Panc1 (cell line): ENCODE data around the gene ACACB. TPM values are rescaled to one million over a fixed set of nuclear protein-coding genes. Genes with fewer than 3 reads are reported as not detected.

Source experiments
- ATAC-seq: fragments of 200-7000 bp; cut with Tn5 transposase; 2 replicates; pipeline ENCODE4 v1.9.1; 2020; ENCODE audit warnings: mild to moderate bottlenecking, moderate library complexity
- BruUV-seq: library from RNA; stranded (reverse); fragments of 400-500 nt; replicated peaks from 2 replicates; lab custom pipeline; 2021; lab: Mats Ljungman, UMichigan
- CTCF ChIA-PET: fragments of 300-600 bp; sonication (Branson Sonifier 250); formaldehyde crosslinking; loops from one replicate; lab custom pipeline; 2022; ENCODE audit warnings: antibody characterized with exemption; lab: Charles Lee
- POLR2A ChIA-PET: fragments of 300-600 bp; sonication (Branson Sonifier 250); formaldehyde crosslinking; loops from one replicate; lab custom pipeline; 2022; ENCODE audit warnings: antibody characterized with exemption; lab: Charles Lee
- DNase-seq: peaks from one replicate; pipeline ENCODE4 v3.0.0-alpha.2; 2010; ENCODE audit warnings: low read depth, low spot score
- H3K27ac ChIP-seq: 2 replicates; pipeline ENCODE4 v1.5.1; 2011; ENCODE audit warnings: mild to moderate bottlenecking, low read length, inconsistent platforms
- H3K27me3 ChIP-seq: fragments of 200-500 bp; sonication (Bioruptor generic); 2 replicates; pipeline ENCODE4 v1.6.0; 2014; ENCODE audit warnings: low read length, inconsistent platforms; ENCODE audit not compliant: control insufficient read depth, insufficient read depth
- H3K36me3 ChIP-seq: fragments of 200-500 bp; sonication (Bioruptor generic); 2 replicates; pipeline ENCODE4 v1.5.1; 2014; ENCODE audit warnings: inconsistent platforms, mild to moderate bottlenecking, low read length, moderate library complexity; ENCODE audit not compliant: control insufficient read depth, insufficient read depth
- H3K4me1 ChIP-seq: 2 replicates; pipeline ENCODE4 v1.5.1; 2011; ENCODE audit warnings: inconsistent platforms, mild to moderate bottlenecking, low read length, moderate library complexity; ENCODE audit not compliant: control insufficient read depth, insufficient read depth
- H3K4me3 ChIP-seq, 2 experiments: 2 replicates each; pipeline ENCODE4 v1.5.1; 2011 to 2012; ENCODE audit warnings: low read depth in 2 of 2, low read length in 2 of 2, mild to moderate bottlenecking in 2 of 2, inconsistent platforms in 1 of 2, moderate library complexity in 1 of 2
- H3K9me3 ChIP-seq: fragments of 200-500 bp; sonication (Bioruptor generic); 2 replicates; pipeline ENCODE4 v1.5.1; 2014; ENCODE audit warnings: low read depth, mild to moderate bottlenecking, inconsistent platforms, low read length, moderate library complexity; ENCODE audit not compliant: control insufficient read depth, insufficient read depth
- CTCF ChIP-seq: fragments of 450-650 bp; IDR thresholded peaks from 2 replicates; pipeline ENCODE4 v1.5.1; 2017; ENCODE audit warnings: mild to moderate bottlenecking
- POLR2AphosphoS5 ChIP-seq: IDR thresholded peaks from 2 replicates; pipeline ENCODE4 v1.6.1; 2012; ENCODE audit warnings: mild to moderate bottlenecking, low read depth, low read length, moderate library complexity
- REST ChIP-seq, 2 experiments: IDR thresholded peaks; 2 replicates each; pipeline ENCODE4 v1.6.1; 2011 to 2012; ENCODE audit warnings: low read depth in 2 of 2, control low read depth in 1 of 2, low read length in 1 of 2, mild to moderate bottlenecking in 1 of 2, moderate library complexity in 1 of 2; ENCODE audit not compliant: insufficient read depth in 1 of 2
- SIN3A ChIP-seq: IDR thresholded peaks from 2 replicates; pipeline ENCODE4 v1.6.1; 2012; ENCODE audit warnings: low read depth, mild to moderate bottlenecking, low read length, moderate library complexity, borderline replicate concordance; ENCODE audit not compliant: insufficient read depth
- TCF7L2 ChIP-seq: IDR thresholded peaks from 2 replicates; pipeline ENCODE4 v1.6.1; 2011; ENCODE audit warnings: mild to moderate bottlenecking, low read depth, low read length, inconsistent platforms
- in situ Hi-C: cut with HindIII; loops from 2 replicates; pipeline ENCODE4 v1.10.0; 2016; ENCODE audit warnings: low sequenced_read_pairs, low pct_unique_long_range_greater_than_20kb
- intact Hi-C: fragments of 100-400 bp; cut with micrococcal nuclease; formaldehyde crosslinking; loops from one replicate; pipeline ENCODE4 v1.10.0; 2022; ENCODE audit not compliant: unreplicated experiment
- total RNA-seq: library from RNA; stranded (reverse); gene quantifications from one replicate; pipeline ENCODE4 v1.2.1, GENCODE V29; 2021; ENCODE audit not compliant: unreplicated experiment

Gene ACACB
- total RNA-seq, 1 experiment from 2014 or later, result 12.3 TPM

- ChIA-PET POLR2A (no interaction called here), CTCF (no interaction called here)
- in situ Hi-C loops (no loop called here), intact Hi-C loops (no loop called here)
- no peak for DNase-seq
- H3K27ac ChIP-seq, result no peak overlapping the region
- H3K9me3 ChIP-seq, result no peaks in the 10 kb centered on the region
- no peak for TF ChIP-seq REST (IDR thresholded peaks at IDR 0.05; ENCODE audit: insufficient read depth in 1 of 2, low read depth in 2 of 2, low read length in 1 of 2)
- no peak for TF ChIP-seq POLR2AphosphoS5
- no peak for TF ChIP-seq SIN3A
- no peak for TF ChIP-seq TCF7L2
- no peak for TF ChIP-seq CTCF
- ATAC-seq, result no peak
- H3K4me1 ChIP-seq, result peaks cover 4% of the 10 kb centered on the region; the same call in 1 of the 2 replicates
- H3K36me3 ChIP-seq, result no peaks in the 10 kb centered on the region
- H3K27me3 ChIP-seq, result no peaks in the 10 kb centered on the region
- H3K4me3 ChIP-seq, result no peak overlapping the region
- BruUV-seq, result no TSS peak
These were observed 11.3 kb downstream of the ACACB start for GRCh38 chr12:109127533-109128242.

GRCh38 chr12:109130297-109131153, 14.1 kb downstream of the ACACB start:
- in situ Hi-C loops, result no loop called here
- no peak for TF ChIP-seq CTCF
- no peak for TF ChIP-seq TCF7L2
- no peak for TF ChIP-seq POLR2AphosphoS5
- TF ChIP-seq SIN3A, result no peak
- no peak for TF ChIP-seq REST (IDR thresholded peaks at IDR 0.05; ENCODE audit: insufficient read depth in 1 of 2, low read depth in 2 of 2, low read length in 1 of 2)
- Histone ChIP-seq H3K9me3 (no peaks in the 10 kb centered on the region), H3K27ac (no peak overlapping the region), H3K27me3 (no peaks in the 10 kb centered on the region), H3K36me3 (no peaks in the 10 kb centered on the region), H3K4me3 (no peak overlapping the region), H3K4me1 (peaks cover 4% of the 10 kb centered on the region; the same call in 1 of the 2 replicates)
- DNase-seq, result no peak
- ATAC-seq, result 0 out of 2 replicates have a peak, but pooled peaks have one; percentile 22
- no TSS peak for BruUV-seq
- intact Hi-C loops, result no loop called here
- ChIA-PET CTCF (interaction anchor here (0.6 kb wide), 1 partner anchor 18 kb away, joined by 5 read pairs; no protein-coding TSS in a partner anchor), POLR2A (no interaction called here)
